ENCODE data around the gene GATAD2A. TPM values are rescaled to one million over a fixed set of nuclear protein-coding genes. Genes with fewer than 3 reads are reported as not detected.
"Not testable (repeated sequence)": the region's sequence is repeated elsewhere in the genome, so short reads cannot be mapped to it uniquely, and the experiment has no call there.

The GATAD2A gene
- total and polyA plus RNA-seq, 7 donors = 18.5 to 65.9 (median 43.4) TPM

GRCh38 chr19:19372656-19373416, 32.6 kb upstream of the GATAD2A start:
- DNase-seq = peak in 1 of 2 donors; percentile 74

GRCh38 chr19:19379527-19379926, 25.9 kb upstream of the GATAD2A start:
- no peaks in the 10 kb centered on the region for H3K9me3 ChIP-seq
- TF ChIP-seq, protein P1, sequence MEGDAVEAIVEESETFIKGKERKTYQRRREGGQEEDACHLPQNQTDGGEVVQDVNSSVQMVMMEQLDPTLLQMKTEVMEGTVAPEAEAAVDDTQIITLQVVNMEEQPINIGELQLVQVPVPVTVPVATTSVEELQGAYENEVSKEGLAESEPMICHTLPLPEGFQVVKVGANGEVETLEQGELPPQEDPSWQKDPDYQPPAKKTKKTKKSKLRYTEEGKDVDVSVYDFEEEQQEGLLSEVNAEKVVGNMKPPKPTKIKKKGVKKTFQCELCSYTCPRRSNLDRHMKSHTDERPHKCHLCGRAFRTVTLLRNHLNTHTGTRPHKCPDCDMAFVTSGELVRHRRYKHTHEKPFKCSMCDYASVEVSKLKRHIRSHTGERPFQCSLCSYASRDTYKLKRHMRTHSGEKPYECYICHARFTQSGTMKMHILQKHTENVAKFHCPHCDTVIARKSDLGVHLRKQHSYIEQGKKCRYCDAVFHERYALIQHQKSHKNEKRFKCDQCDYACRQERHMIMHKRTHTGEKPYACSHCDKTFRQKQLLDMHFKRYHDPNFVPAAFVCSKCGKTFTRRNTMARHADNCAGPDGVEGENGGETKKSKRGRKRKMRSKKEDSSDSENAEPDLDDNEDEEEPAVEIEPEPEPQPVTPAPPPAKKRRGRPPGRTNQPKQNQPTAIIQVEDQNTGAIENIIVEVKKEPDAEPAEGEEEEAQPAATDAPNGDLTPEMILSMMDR (IDR thresholded peaks at IDR 0.05) = no peak

More at GRCh38 chr19:19372656-19373416, 32.6 kb upstream of the GATAD2A start:
- no peaks in the 10 kb centered on the region for H3K36me3 ChIP-seq (ENCODE audit: insufficient read depth in 1 of 2, low read depth in 1 of 2)
- H3K9me3 ChIP-seq = no peaks in the 10 kb centered on the region
- TF ChIP-seq, protein P1 (IDR thresholded peaks at IDR 0.05) = no peak
- no peaks in the 10 kb centered on the region for H3K27me3 ChIP-seq (ENCODE audit: insufficient read depth in 3 of 3, low read length in 2 of 3)
- H3K27ac ChIP-seq = peak overlapping the region; percentile 68
- ATAC-seq = peak in 3 of 4 donors; percentile 62 to 72 (median 68)
- intact Hi-C loops (cut with DNase I) = no loop called here
- WGBS, 3 donors = 56 to 64% (median 57%) methylated on average over 8 of the region's 8 CpGs
- peaks cover 6% of the 10 kb centered on the region for H3K4me1 ChIP-seq
- H3K4me3 ChIP-seq = peak overlapping the region; percentile 11

DNA sequence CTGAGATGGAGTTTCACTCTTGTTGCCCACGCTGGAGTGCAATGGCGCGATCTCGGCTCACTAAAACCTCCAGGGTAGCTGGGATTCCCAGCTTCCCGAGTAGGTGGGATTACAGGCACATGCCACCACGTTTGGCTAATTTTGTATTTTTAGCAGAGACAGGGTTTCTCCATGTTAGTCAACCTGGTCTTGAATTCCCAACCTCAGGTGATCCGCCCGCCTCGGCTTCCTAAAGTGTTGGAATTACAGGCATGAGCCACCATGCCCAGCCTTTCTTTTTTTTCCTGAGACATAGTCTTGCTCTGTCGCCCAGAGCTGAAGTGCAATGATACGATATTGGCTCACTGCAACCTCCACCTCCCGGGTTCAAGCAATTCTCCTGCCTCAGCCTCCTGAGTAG, 25.2 kb upstream of the GATAD2A start:
- ATAC-seq; H3K9me3 ChIP-seq; H3K27ac ChIP-seq; H3K36me3 ChIP-seq (ENCODE audit: insufficient read depth in 1 of 2, low read depth in 1 of 2); DNase-seq; H3K4me3 ChIP-seq; H3K27me3 ChIP-seq (ENCODE audit: insufficient read depth in 3 of 3, low read length in 2 of 3): not testable (repeated sequence)
- 78 to 87% (median 81%) methylated on average over 12 of the region's 12 CpGs for WGBS, 3 donors
- peaks cover 14% of the 10 kb centered on the region for H3K4me1 ChIP-seq
- intact Hi-C loops (cut with DNase I) = loop anchor here in 1 of 2 donors (5.0 kb wide), 1 partner anchor 107 kb away; no protein-coding TSS in a partner anchor

More at GRCh38 chr19:19379527-19379926, 25.9 kb upstream of the GATAD2A start:
- Histone ChIP-seq H3K4me1 (peaks cover 11% of the 10 kb centered on the region), H3K27ac (no peak overlapping the region), H3K27me3 (ENCODE audit: insufficient read depth in 3 of 3, low read length in 2 of 3) (no peaks in the 10 kb centered on the region), H3K4me3 (no peak overlapping the region), H3K36me3 (ENCODE audit: insufficient read depth in 1 of 2, low read depth in 1 of 2) (no peaks in the 10 kb centered on the region)
- WGBS, 3 donors = 43 to 64% (median 63%) methylated on average over 2 of the region's 2 CpGs
- no peak for ATAC-seq
- DNase-seq = no peak
- intact Hi-C loops (cut with DNase I) = no loop called here

DNA sequence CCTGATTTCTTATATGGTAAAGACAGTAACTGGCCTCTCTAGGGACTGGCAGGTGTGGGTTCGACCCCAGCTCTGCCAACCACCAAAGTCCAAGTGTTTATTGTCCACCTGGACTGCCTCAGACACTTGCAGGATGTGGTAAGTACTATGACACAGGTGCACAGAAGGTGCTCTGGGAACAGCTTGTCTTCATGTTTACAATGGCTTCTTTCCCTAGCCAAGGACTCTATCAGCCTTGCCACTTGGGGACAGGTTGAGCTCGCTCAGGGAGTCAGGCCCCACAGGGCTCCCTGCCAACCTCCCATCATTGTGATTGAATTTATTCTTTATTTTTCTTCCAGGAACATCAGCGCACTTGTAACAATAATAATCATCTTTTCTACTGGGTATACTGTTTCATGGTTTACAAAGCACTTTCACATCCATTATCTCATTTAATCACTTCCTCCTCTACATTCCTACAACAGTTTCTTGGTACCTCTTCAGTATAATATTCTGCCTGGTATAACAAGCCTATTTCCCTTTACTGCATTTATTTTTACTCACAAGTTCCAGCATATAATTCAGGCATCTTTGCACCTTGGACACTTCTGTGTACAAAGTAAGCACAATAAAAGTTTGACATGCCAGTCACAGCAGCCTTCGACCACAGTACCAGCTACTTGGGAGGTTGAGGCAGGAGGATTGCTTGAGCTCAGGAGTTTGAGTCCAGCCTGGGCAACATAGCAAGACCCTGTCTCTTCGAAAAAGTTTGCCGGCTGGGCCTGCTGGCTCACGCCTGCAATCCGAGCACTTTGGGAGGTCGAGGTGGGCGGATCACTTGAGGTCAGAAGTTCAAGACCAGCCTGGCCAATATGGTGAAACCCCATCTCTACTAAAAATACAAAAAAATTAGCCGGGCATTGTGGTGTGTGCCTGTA, 24.2 kb upstream of the GATAD2A start:
- DNase-seq = no peak

More for the DNA sequence above, 24.2 kb upstream of the GATAD2A start:
- TF ChIP-seq, protein P1 (IDR thresholded peaks at IDR 0.05) = no peak
- peaks cover 15% of the 10 kb centered on the region for H3K4me1 ChIP-seq
- H3K36me3 ChIP-seq (ENCODE audit: insufficient read depth in 1 of 2, low read depth in 1 of 2) = no peaks in the 10 kb centered on the region
- no peaks in the 10 kb centered on the region for H3K27me3 ChIP-seq (ENCODE audit: insufficient read depth in 3 of 3, low read length in 2 of 3)
- intact Hi-C loops (cut with DNase I) = loop anchor here in 1 of 2 donors (5.0 kb wide), 1 partner anchor 106 kb away; no protein-coding TSS in a partner anchor
- WGBS, 3 donors = 71 to 83% (median 76%) methylated on average over 11 of the region's 11 CpGs
- no peak for ATAC-seq
- no peaks in the 10 kb centered on the region for H3K9me3 ChIP-seq
- no peak overlapping the region for H3K4me3 ChIP-seq
- H3K27ac ChIP-seq = no peak overlapping the region

Measured in psoas muscle (tissue), 8 donors.